Vagina (tissue), 2 donors: ENCODE data around the gene TEF. TPM values are rescaled to one million over a fixed set of nuclear protein-coding genes. Genes with fewer than 3 reads are reported as not detected.
A peak's percentile ranks its signal among the peaks of the same experiment; 100 is the strongest.
"Not testable (repeated sequence)": the region's sequence is repeated elsewhere in the genome, so short reads cannot be mapped to it uniquely, and the experiment has no call there.

ENCODE experiments used
- DNase-seq, 2 donors: peaks; one replicate each; pipeline ENCODE4 v3.0.0-alpha.2; 2017; ENCODE audit errors: extremely low spot score in 2 of 2
- H3K27ac ChIP-seq: fragments of 200-600 bp; sonication (generic); one replicate; pipeline ENCODE4 v1.5.1; 2019
- H3K27me3 ChIP-seq: fragments of 200-600 bp; sonication (generic); one replicate; pipeline ENCODE4 v1.5.1; 2019
- H3K36me3 ChIP-seq, 2 donors: fragments of 200-600 bp; sonication (generic); one replicate each; pipeline ENCODE4 v1.5.1; 2017 to 2019
- H3K4me1 ChIP-seq: fragments of 200-600 bp; sonication (generic); one replicate; pipeline ENCODE4 v1.5.1; 2019
- H3K4me3 ChIP-seq, 2 donors: fragments of 200-600 bp; sonication (generic); 1 replicate in 1 of 2; 2 replicates in 1 of 2; pipeline ENCODE4 v1.5.1; 2016 to 2019
- H3K9me3 ChIP-seq: fragments of 200-600 bp; sonication (generic); one replicate; pipeline ENCODE4 v1.5.1; 2019
- POLR2A ChIP-seq, 2 donors: fragments of 450-650 bp; IDR thresholded peaks; one replicate each; pipeline ENCODE4 v1.6.1; 2017; ENCODE audit warnings: antibody characterized with exemption in 2 of 2, mild to moderate bottlenecking in 2 of 2, moderate library complexity in 2 of 2
- POLR2AphosphoS5 ChIP-seq, 2 donors: sonication (generic); formaldehyde crosslinking; IDR thresholded peaks; one replicate each; pipeline ENCODE4 v1.9.0; 2017; ENCODE audit warnings: antibody characterized with exemption in 2 of 2, mild to moderate bottlenecking in 2 of 2, low read depth in 1 of 2; ENCODE audit not compliant: insufficient read depth in 1 of 2
- intact Hi-C: fragments of 100-400 bp; cut with DNase I; formaldehyde crosslinking; loops from one replicate; pipeline ENCODE4 v1.15.1; 2023
- total RNA-seq: library from RNA; depleted of rRNA; stranded (reverse); fragments of >200 nt; gene quantifications from one replicate; pipeline ENCODE4 v1.2.3, GENCODE V29; 2016
- TF ChIP-seq, protein P1 (sequence below), 3 experiments: fragments of 450-650 bp in 2 of 3; fragments of 200-600 bp in 1 of 3; sonication (generic) in 1 of 3; IDR thresholded peaks; one replicate each; pipeline ENCODE4 v1.5.1; 2017 to 2019; ENCODE audit warnings: antibody characterized with exemption in 3 of 3, mild to moderate bottlenecking in 2 of 3, moderate library complexity in 2 of 3

The TEF gene
- total RNA-seq, 1 donor from 2014 or later = 12.0 TPM

DNA sequence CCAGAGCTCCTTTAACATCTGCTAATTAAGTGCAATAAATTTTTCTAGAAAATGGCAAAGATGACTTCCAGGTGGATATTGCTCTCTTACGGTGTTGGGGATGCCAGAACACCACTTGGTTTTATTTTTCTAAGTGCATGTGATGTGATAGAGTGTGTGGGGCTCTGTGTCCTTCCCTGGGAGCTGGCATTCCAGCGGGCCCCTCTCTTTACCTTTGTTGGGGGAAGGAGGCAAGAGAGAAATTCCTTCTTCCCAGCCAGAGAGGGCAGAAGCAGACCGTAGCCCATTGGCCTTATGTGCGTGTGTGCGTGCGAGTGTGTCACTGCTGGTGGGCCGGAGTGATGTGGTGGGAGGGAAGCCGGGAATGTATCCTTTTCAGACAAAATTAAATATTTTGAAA is 17.2 kb downstream of the TEF start:
- no peak overlapping the region for H3K27ac ChIP-seq

DNA sequence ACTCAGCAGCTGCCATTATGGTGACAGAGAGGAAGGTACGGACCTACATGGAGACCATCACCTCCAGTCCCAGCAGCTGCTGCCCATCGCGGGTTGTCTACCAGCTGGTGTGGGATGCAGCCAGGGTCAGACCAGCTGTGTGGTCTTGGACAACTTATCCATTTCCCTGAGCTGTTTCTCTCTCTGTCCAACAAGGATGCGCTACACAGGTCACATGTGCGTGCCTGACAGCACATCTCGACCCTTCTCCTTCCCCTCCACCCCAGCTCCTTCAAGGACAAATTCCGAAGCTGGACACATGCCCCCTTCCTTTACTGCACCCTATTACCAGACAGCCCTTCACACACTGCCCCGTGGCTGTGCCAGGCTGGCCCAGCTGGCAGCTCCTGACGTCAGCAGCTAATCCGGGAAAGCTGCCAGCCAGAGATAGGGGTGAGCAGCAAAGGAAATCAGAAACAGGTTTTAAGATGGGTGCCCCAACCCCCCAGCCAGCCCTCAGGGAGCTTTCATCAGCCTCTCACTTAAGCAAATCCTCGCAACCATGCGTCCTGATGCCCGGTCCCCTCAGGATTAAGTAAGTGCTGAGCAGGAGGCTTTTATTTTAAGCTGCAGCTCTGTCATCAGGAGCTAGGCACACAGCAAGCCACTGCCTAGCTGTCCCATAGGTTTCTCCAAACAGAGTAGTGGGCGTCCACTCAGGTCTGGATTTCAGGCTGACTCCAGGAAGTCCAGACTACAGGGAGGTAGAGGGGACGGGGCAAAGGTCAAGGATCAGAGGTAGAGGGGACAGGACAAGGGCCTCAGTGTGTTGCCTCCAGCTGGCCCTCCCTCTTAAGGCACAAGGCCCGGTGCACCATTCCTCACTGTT is 20.3 kb downstream of the TEF start:
- no peaks in the 10 kb centered on the region for H3K27me3 ChIP-seq
- DNase-seq = no peak
- H3K27ac ChIP-seq = no peak overlapping the region
- H3K9me3 ChIP-seq = no peaks in the 10 kb centered on the region
- H3K4me1 ChIP-seq = peaks cover 20% of the 10 kb centered on the region
- intact Hi-C loops = no loop called here
- no peak overlapping the region for H3K4me3 ChIP-seq
- TF ChIP-seq, protein P1, sequence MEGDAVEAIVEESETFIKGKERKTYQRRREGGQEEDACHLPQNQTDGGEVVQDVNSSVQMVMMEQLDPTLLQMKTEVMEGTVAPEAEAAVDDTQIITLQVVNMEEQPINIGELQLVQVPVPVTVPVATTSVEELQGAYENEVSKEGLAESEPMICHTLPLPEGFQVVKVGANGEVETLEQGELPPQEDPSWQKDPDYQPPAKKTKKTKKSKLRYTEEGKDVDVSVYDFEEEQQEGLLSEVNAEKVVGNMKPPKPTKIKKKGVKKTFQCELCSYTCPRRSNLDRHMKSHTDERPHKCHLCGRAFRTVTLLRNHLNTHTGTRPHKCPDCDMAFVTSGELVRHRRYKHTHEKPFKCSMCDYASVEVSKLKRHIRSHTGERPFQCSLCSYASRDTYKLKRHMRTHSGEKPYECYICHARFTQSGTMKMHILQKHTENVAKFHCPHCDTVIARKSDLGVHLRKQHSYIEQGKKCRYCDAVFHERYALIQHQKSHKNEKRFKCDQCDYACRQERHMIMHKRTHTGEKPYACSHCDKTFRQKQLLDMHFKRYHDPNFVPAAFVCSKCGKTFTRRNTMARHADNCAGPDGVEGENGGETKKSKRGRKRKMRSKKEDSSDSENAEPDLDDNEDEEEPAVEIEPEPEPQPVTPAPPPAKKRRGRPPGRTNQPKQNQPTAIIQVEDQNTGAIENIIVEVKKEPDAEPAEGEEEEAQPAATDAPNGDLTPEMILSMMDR (IDR thresholded peaks at IDR 0.05) = no peak
- TF ChIP-seq POLR2AphosphoS5 (IDR thresholded peaks at IDR 0.05; ENCODE audit: insufficient read depth in 1 of 2, low read depth in 1 of 2) (peak in 1 of 2 donors; percentile 44), POLR2A (IDR thresholded peaks at IDR 0.05) (no peak)
- H3K36me3 ChIP-seq = peaks cover 0 to 25% of the 10 kb centered on the region in 2 donors

More for the DNA sequence above, 17.2 kb downstream of the TEF start:
- Histone ChIP-seq H3K4me3 (no peak overlapping the region), H3K9me3 (no peaks in the 10 kb centered on the region), H3K36me3 (peaks cover 0 to 54% of the 10 kb centered on the region in 2 donors), H3K27me3 (no peaks in the 10 kb centered on the region), H3K4me1 (peaks cover 25% of the 10 kb centered on the region)
- intact Hi-C loops = no loop called here
- DNase-seq = no peak
- no peak for TF ChIP-seq POLR2AphosphoS5 (IDR thresholded peaks at IDR 0.05; ENCODE audit: insufficient read depth in 1 of 2, low read depth in 1 of 2)
- TF ChIP-seq POLR2A (IDR thresholded peaks at IDR 0.05) = no peak
- TF ChIP-seq, protein P1 (IDR thresholded peaks at IDR 0.05) = no peak

DNA sequence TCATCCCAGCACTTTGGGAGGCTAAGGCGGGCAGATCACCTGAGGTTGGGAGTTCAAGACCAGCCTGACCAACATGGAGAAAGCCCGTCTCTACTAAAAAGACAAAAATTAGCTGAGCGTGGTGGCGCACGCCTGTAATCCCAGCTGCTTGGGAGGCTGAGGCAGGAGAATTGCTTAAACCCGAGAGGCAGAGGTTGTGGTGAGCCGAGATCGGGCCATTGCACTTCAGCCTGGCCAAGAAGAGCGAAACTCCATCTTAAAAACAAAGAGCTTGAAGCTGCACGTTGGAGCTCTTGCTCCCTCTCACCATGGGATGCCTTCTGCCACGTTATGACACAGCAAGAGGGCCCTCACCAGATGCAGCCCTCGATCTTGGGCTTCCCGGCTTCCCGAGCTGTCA is 21.1 kb downstream of the TEF start:
- H3K27ac ChIP-seq, H3K27me3 ChIP-seq, intact Hi-C loops, H3K4me3 ChIP-seq, H3K9me3 ChIP-seq, DNase-seq: not testable (repeated sequence)
- Histone ChIP-seq H3K36me3 (peaks cover 0 to 16% of the 10 kb centered on the region in 2 donors), H3K4me1 (peaks cover 20% of the 10 kb centered on the region)

DNA sequence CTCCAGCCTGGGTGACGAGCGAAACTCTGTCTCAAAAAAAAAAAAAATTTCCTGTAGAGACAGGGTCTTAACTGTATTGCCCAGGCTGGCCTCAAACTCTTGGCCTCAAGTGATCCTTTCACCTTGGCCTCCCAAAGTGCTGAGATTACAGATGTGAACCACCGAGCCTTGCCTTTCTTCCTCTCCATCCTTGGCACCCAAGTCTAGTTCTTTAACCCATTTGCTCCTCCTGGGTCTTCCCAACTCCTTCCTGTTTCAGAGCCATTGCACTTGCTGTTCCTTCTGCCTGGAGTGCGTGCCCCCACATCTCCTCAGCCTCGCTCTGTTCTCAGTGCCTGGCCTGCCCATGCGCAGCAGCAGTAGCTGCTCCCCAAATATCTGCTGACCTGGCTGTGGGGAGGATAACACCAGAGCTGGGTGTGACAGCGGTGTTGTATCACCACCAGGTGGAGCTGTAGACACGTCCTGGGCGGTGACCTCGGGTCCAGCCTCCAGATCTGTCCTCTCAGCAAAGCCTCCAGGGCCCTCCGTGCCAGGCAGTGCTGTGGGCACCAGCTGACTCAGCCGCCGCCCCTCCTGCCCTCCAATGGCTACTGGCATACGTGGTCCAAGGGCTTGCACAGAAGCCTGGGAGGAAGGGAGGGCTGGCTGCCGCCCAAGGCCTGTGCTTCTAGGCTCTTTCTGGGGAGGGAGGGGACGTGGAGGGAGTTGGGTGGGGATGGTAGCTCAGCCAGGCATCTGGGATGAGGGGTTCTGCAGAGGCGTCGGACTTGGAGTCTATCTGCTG is 22.0 kb downstream of the TEF start:
- Histone ChIP-seq H3K4me1 (peaks cover 20% of the 10 kb centered on the region), H3K9me3 (no peaks in the 10 kb centered on the region), H3K4me3 (no peak overlapping the region), H3K27me3 (no peaks in the 10 kb centered on the region), H3K27ac (no peak overlapping the region), H3K36me3 (peaks cover 0 to 7% of the 10 kb centered on the region in 2 donors)
- intact Hi-C loops = loop anchor here (2.0 kb wide), 1 partner anchor 107 kb away; no protein-coding TSS in a partner anchor
- no peak for DNase-seq
- TF ChIP-seq, protein P1 (IDR thresholded peaks at IDR 0.05) = peak; percentile 90 to 97 (median 95)
- TF ChIP-seq POLR2AphosphoS5 (IDR thresholded peaks at IDR 0.05; ENCODE audit: insufficient read depth in 1 of 2, low read depth in 1 of 2) (peak; percentile 79 to 82), POLR2A (IDR thresholded peaks at IDR 0.05) (no peak)

DNA sequence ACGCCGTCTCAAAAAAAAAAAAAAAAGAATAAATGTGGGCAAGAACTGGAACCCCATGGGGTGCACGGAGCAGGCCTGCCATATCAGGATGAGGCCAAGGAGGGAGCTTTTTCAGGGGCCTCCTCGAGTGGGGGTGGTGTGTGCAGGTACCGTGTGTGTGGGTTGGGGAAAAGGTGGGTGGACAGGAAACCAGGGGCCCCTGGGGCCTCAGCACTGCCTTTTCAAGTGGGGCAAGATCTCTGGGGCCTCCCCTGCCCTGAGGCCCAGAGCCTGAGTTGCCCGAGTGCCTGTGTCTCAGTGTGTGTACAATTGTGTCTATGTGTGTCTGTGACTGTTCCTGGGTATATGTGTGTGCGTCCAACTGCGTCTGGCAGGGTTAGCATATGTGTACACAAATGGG is 23.8 kb downstream of the TEF start:
- TF ChIP-seq POLR2AphosphoS5 (IDR thresholded peaks at IDR 0.05; ENCODE audit: insufficient read depth in 1 of 2, low read depth in 1 of 2) (no peak), POLR2A (IDR thresholded peaks at IDR 0.05) (no peak)
- TF ChIP-seq, protein P1 (IDR thresholded peaks at IDR 0.05) = no peak
- no peaks in the 10 kb centered on the region for H3K9me3 ChIP-seq
- no peak overlapping the region for H3K27ac ChIP-seq
- intact Hi-C loops = loop anchor here (2.0 kb wide), 1 partner anchor 105 kb away; no protein-coding TSS in a partner anchor
- H3K4me3 ChIP-seq = no peak overlapping the region
- DNase-seq = no peak
- H3K36me3 ChIP-seq = no peaks in the 10 kb centered on the region
- peaks cover 27% of the 10 kb centered on the region for H3K4me1 ChIP-seq
- no peaks in the 10 kb centered on the region for H3K27me3 ChIP-seq
